Gastroesophageal sphincter (tissue), 3 donors: ENCODE results near the gene ARPC4.

Source experiments
- EP300 ChIP-seq: sonication (generic); formaldehyde crosslinking; IDR thresholded peaks from one replicate; pipeline ENCODE4 v1.6.1; 2017; ENCODE audit warnings: antibody characterized with exemption, mild to moderate bottlenecking
- POLR2A ChIP-seq, 2 donors: fragments of 450-650 bp; IDR thresholded peaks; one replicate each; pipeline ENCODE4 v1.6.1; 2017; ENCODE audit warnings: antibody characterized with exemption in 2 of 2, mild to moderate bottlenecking in 2 of 2, moderate library complexity in 1 of 2
- POLR2AphosphoS5 ChIP-seq: sonication (generic); formaldehyde crosslinking; IDR thresholded peaks from one replicate; pipeline ENCODE4 v1.6.1; 2017; ENCODE audit warnings: antibody characterized with exemption
- TF ChIP-seq, protein P1 (sequence below), 4 experiments: fragments of 200-600 bp in 2 of 4; fragments of 450-650 bp in 2 of 4; sonication (generic) in 1 of 4; IDR thresholded peaks; one replicate each; pipeline ENCODE4 v1.5.1; 2017 to 2019; ENCODE audit warnings: antibody characterized with exemption in 4 of 4, mild to moderate bottlenecking in 2 of 4, moderate library complexity in 2 of 4

DNA sequence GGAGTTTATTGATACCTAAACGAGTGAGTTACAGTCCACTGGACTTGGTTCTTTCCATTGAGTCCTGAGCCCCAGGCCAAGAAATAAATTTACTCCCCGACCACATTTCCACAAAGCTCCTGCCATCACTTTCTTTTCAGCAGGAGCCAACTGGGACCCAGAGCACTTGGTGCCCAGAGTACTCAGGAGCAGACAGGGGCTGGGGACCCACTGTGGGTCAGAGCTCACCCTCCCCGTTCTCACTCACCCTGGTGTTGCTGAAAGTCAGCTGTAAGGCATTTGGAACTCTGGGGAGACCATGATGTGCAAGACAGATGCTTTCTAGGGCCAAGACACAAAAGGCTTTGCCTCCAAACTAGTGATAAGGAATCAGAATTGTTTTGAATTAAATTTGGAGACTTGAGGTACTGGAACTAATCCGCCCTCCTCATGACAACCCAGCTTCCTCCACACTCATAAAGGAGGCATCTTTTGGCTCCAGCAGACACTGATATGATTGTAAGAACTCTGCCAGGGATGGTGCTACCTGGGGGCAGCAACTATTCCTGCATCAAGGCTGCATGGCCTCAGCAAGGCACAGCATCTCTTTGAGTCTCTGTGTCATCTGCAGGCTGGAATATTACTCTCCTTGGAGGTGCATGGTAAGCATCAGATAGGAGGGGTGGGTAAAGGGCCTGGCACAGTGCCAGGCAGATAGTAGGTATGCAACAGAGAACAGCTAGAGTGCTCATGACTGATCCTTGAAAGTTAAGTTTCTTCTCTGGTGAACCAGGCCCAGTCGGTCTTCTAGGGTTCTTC, 15.8 kb upstream of the ARPC4 start:
- TF ChIP-seq, protein P1, sequence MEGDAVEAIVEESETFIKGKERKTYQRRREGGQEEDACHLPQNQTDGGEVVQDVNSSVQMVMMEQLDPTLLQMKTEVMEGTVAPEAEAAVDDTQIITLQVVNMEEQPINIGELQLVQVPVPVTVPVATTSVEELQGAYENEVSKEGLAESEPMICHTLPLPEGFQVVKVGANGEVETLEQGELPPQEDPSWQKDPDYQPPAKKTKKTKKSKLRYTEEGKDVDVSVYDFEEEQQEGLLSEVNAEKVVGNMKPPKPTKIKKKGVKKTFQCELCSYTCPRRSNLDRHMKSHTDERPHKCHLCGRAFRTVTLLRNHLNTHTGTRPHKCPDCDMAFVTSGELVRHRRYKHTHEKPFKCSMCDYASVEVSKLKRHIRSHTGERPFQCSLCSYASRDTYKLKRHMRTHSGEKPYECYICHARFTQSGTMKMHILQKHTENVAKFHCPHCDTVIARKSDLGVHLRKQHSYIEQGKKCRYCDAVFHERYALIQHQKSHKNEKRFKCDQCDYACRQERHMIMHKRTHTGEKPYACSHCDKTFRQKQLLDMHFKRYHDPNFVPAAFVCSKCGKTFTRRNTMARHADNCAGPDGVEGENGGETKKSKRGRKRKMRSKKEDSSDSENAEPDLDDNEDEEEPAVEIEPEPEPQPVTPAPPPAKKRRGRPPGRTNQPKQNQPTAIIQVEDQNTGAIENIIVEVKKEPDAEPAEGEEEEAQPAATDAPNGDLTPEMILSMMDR (IDR thresholded peaks at IDR 0.05) = no peak
- TF ChIP-seq POLR2A (IDR thresholded peaks at IDR 0.05) (no peak), EP300 (no peak), POLR2AphosphoS5 (no peak)
